SK-N-SH treated with all-trans-retinoic acid at 6 μM for 48 hours (cell line): ENCODE measurements around the gene XNDC1N.

Experiments
- ATAC-seq: fragments of 200-7000 bp; cut with Tn5 transposase; 3 replicates; pipeline ENCODE4 v1.9.1; 2020; ENCODE audit warnings: mild to moderate bottlenecking, moderate library complexity
- ARNTL ChIP-seq: fragments of 450-650 bp; formaldehyde crosslinking; IDR thresholded peaks from 2 replicates; pipeline ENCODE4 v1.5.0; 2020; ENCODE audit warnings: low read depth, mild to moderate bottlenecking, moderate library complexity, borderline replicate concordance
- BACH2 ChIP-seq: fragments of 250-450 bp; sonication (Bioruptor Pico); IDR thresholded peaks from 2 replicates; pipeline ENCODE4 v1.9.0; 2021; ENCODE audit warnings: mild to moderate bottlenecking, borderline replicate concordance
- CSDC2 ChIP-seq: fragments of 250-450 bp; sonication (Bioruptor Pico); IDR thresholded peaks from 2 replicates; pipeline ENCODE4 v1.5.0; 2020; ENCODE audit warnings: mild to moderate bottlenecking, moderate library complexity
- ESRRG ChIP-seq: fragments of 250-450 bp; sonication (Bioruptor Pico); IDR thresholded peaks from 2 replicates; pipeline ENCODE4 v1.6.1; 2021; ENCODE audit warnings: mild to moderate bottlenecking
- GLIS3 ChIP-seq: fragments of 250-450 bp; sonication (Bioruptor Pico); IDR thresholded peaks from 2 replicates; pipeline ENCODE4 v1.5.0; 2020; ENCODE audit warnings: mild to moderate bottlenecking, moderate library complexity
- ISL1 ChIP-seq: fragments of 250-450 bp; sonication (Bioruptor Pico); IDR thresholded peaks from 2 replicates; pipeline ENCODE4 v2.1.2; 2022; ENCODE audit warnings: mild to moderate bottlenecking, moderate library complexity
- OSR1 ChIP-seq: fragments of 250-450 bp; sonication (Bioruptor Pico); IDR thresholded peaks from 2 replicates; pipeline ENCODE4 v1.8.0; 2022; ENCODE audit warnings: moderate library complexity, mild to moderate bottlenecking, inconsistent platforms
- PPARA ChIP-seq: fragments of 250-450 bp; sonication (Bioruptor Pico); IDR thresholded peaks from 2 replicates; pipeline ENCODE4 v1.5.0; 2020; ENCODE audit warnings: mild to moderate bottlenecking, borderline replicate concordance
- RARB ChIP-seq: fragments of 250-450 bp; sonication (Bioruptor Pico); IDR thresholded peaks from 2 replicates; pipeline ENCODE4 v1.8.0; 2021; ENCODE audit warnings: mild to moderate bottlenecking, moderate library complexity
- SNAI2 ChIP-seq: fragments of 250-450 bp; sonication (Bioruptor Pico); IDR thresholded peaks from 2 replicates; pipeline ENCODE4 v1.5.0; 2020; ENCODE audit warnings: mild to moderate bottlenecking, moderate library complexity
- TCF4 ChIP-seq: fragments of 250-450 bp; sonication (Bioruptor Pico); IDR thresholded peaks from 2 replicates; pipeline ENCODE4 v1.8.0; 2021; ENCODE audit warnings: mild to moderate bottlenecking, moderate library complexity, borderline replicate concordance
- TOX ChIP-seq: fragments of 250-450 bp; sonication (Bioruptor Pico); IDR thresholded peaks from 2 replicates; pipeline ENCODE4 v1.8.0; 2021; ENCODE audit warnings: mild to moderate bottlenecking, moderate library complexity, borderline replicate concordance
- ZC3H10 ChIP-seq: fragments of 250-450 bp; sonication (Bioruptor Pico); IDR thresholded peaks from 2 replicates; pipeline ENCODE4 v1.5.1; 2021; ENCODE audit warnings: mild to moderate bottlenecking, moderate library complexity
- ZFP3 ChIP-seq: fragments of 250-450 bp; sonication (Bioruptor Pico); IDR thresholded peaks from 2 replicates; pipeline ENCODE4 v1.5.0; 2020; ENCODE audit warnings: mild to moderate bottlenecking, moderate library complexity
- ZFP30 ChIP-seq: fragments of 450-650 bp; formaldehyde crosslinking; IDR thresholded peaks from 2 replicates; pipeline ENCODE4 v1.5.0; 2022; ENCODE audit warnings: mild to moderate bottlenecking, moderate library complexity
- ZNF565 ChIP-seq: fragments of 450-650 bp; formaldehyde crosslinking; conservative IDR thresholded peaks from 2 replicates; pipeline ENCODE4 v1.5.0; 2020; ENCODE audit warnings: low read depth, mild to moderate bottlenecking, moderate library complexity
- ZNF70 ChIP-seq: fragments of 450-650 bp; formaldehyde crosslinking; IDR thresholded peaks from 2 replicates; pipeline ENCODE4 v1.5.0; 2020; ENCODE audit warnings: mild to moderate bottlenecking, moderate library complexity
- ZNF8 ChIP-seq: fragments of 450-650 bp; formaldehyde crosslinking; IDR thresholded peaks from 2 replicates; pipeline ENCODE4 v1.5.0; 2020; ENCODE audit warnings: mild to moderate bottlenecking, moderate library complexity
- TF ChIP-seq, protein P1 (sequence below): fragments of 250-450 bp; sonication (Bioruptor Pico); IDR thresholded peaks from 2 replicates; pipeline ENCODE4 v1.5.1; 2021; ENCODE audit warnings: mild to moderate bottlenecking, moderate library complexity
- TF ChIP-seq, protein P2 (sequence below): fragments of 250-450 bp; sonication (Bioruptor Pico); IDR thresholded peaks from 2 replicates; pipeline ENCODE4 v1.8.0; 2021; ENCODE audit warnings: low read depth, mild to moderate bottlenecking, moderate library complexity, borderline replicate concordance
- TF ChIP-seq, protein P3 (sequence below): fragments of 250-450 bp; sonication (Bioruptor Pico); IDR thresholded peaks from 2 replicates; pipeline ENCODE4 v1.5.0; 2020; ENCODE audit warnings: mild to moderate bottlenecking, moderate library complexity

XNDC1N gene

DNA sequence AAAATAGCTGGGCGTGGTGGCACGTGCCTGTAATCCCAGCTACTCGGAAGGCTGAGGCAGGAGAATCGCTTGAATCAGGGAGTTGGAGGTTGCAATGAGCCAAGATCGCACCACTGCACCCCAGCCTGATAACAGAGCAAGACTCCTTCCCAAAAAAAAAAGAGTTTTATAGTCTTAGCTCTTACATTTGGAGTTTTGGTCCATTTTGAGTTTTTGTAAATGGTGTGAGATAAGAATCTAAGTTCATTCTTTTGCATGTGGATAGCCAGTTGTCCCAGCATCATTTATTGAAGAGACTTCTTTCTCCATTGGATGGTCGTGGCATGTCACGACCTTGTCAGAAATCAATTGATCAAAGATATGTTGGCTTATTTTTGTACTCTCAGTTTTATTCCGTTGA, 35.1 kb upstream of the XNDC1N start (continued):
- TF ChIP-seq, protein P1, sequence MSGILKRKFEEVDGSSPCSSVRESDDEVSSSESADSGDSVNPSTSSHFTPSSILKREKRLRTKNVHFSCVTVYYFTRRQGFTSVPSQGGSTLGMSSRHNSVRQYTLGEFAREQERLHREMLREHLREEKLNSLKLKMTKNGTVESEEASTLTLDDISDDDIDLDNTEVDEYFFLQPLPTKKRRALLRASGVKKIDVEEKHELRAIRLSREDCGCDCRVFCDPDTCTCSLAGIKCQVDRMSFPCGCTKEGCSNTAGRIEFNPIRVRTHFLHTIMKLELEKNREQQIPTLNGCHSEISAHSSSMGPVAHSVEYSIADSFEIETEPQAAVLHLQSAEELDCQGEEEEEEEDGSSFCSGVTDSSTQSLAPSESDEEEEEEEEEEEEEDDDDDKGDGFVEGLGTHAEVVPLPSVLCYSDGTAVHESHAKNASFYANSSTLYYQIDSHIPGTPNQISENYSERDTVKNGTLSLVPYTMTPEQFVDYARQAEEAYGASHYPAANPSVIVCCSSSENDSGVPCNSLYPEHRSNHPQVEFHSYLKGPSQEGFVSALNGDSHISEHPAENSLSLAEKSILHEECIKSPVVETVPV: no peak
- TF ChIP-seq ZFP3 (CRISPR knock-in tag) (no peak), ZC3H10 (CRISPR knock-in tag) (no peak), GLIS3 (CRISPR knock-in tag) (no peak)

DNA sequence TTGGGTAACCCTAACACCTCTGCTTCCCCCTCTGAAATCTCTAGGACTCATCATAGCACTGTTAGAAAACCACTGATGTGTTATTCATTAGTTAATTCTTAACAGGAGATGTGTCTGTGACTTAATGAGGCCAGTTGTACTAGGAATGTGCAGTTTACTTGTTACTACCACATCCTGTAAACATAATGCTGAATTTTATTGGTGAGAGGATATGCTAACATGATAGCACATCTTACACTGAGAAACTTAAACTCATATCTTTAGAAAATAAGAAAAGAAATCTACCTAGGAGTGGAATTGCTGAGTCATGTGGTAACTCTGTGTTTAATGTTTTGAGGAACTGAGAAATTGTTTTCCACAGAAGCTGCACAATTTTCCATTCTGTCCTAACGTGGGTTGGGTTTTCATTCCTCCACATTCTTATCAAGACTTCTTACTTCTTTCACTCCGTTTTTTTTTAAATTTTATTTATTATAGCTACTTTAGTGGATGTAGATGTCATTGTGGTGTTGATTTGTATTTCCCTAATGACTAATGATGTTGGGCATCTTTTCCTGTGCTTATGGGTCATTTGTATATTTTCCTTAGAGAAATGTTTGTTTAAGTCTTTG, 34.1 kb upstream of the XNDC1N start:
- TF ChIP-seq ZFP3 (CRISPR knock-in tag) (no peak), ZFP30 (CRISPR knock-in tag) (no peak), ZC3H10 (CRISPR knock-in tag) (no peak), ZNF70 (CRISPR knock-in tag) (no peak), ARNTL (CRISPR knock-in tag) (no peak), ZNF565 (CRISPR knock-in tag) (no peak), ZNF8 (CRISPR knock-in tag) (no peak), ISL1 (no peak), GLIS3 (CRISPR knock-in tag) (no peak), PPARA (CRISPR knock-in tag) (no peak), OSR1 (CRISPR knock-in tag) (no peak)
- TF ChIP-seq, protein P2, sequence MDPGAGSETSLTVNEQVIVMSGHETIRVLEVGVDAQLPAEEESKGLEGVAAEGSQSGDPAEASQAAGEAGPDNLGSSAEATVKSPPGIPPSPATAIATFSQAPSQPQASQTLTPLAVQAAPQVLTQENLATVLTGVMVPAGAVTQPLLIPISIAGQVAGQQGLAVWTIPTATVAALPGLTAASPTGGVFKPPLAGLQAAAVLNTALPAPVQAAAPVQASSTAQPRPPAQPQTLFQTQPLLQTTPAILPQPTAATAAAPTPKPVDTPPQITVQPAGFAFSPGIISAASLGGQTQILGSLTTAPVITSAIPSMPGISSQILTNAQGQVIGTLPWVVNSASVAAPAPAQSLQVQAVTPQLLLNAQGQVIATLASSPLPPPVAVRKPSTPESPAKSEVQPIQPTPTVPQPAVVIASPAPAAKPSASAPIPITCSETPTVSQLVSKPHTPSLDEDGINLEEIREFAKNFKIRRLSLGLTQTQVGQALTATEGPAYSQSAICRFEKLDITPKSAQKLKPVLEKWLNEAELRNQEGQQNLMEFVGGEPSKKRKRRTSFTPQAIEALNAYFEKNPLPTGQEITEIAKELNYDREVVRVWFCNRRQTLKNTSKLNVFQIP (CRISPR knock-in tag): no peak
- TF ChIP-seq, protein P3, sequence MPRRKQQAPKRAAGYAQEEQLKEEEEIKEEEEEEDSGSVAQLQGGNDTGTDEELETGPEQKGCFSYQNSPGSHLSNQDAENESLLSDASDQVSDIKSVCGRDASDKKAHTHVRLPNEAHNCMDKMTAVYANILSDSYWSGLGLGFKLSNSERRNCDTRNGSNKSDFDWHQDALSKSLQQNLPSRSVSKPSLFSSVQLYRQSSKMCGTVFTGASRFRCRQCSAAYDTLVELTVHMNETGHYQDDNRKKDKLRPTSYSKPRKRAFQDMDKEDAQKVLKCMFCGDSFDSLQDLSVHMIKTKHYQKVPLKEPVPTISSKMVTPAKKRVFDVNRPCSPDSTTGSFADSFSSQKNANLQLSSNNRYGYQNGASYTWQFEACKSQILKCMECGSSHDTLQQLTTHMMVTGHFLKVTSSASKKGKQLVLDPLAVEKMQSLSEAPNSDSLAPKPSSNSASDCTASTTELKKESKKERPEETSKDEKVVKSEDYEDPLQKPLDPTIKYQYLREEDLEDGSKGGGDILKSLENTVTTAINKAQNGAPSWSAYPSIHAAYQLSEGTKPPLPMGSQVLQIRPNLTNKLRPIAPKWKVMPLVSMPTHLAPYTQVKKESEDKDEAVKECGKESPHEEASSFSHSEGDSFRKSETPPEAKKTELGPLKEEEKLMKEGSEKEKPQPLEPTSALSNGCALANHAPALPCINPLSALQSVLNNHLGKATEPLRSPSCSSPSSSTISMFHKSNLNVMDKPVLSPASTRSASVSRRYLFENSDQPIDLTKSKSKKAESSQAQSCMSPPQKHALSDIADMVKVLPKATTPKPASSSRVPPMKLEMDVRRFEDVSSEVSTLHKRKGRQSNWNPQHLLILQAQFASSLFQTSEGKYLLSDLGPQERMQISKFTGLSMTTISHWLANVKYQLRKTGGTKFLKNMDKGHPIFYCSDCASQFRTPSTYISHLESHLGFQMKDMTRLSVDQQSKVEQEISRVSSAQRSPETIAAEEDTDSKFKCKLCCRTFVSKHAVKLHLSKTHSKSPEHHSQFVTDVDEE (CRISPR knock-in tag): no peak
- TF ChIP-seq, protein P1: no peak
- ATAC-seq: no peak

DNA sequence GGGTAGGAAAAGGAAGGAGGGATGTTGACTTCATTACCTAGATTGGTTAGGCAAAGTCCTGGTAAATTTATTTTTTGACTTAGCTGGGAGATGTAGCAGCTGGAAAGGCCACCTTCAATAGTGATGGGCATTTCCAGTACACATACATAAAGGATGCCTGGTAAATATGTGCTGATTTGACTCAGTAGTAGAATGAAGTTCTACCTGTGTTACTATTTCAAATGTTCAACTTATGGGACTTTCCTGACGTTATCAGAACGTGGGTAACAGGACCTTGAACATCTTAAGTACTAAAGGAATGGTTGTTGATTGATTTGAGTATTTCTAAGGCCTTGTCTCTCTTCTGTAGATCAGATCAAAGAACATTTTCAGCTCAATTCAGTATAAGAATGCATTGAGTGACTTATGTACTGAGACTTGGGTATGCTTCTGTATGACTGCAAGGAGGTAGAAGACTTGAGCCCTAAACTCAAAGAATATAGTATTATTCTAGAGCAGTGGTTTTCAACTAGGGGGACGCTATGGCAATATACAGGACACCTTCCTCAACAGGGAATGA, 27.6 kb upstream of the XNDC1N start:
- TF ChIP-seq, protein P1: no peak
- TF ChIP-seq ZNF8 (CRISPR knock-in tag): no peak
- TF ChIP-seq, protein P3 (CRISPR knock-in tag): no peak
- TF ChIP-seq TCF4 (CRISPR knock-in tag): no peak
- TF ChIP-seq RARB (CRISPR knock-in tag): no peak
- TF ChIP-seq, protein P2 (CRISPR knock-in tag): no peak
- TF ChIP-seq GLIS3 (CRISPR knock-in tag): no peak
- no peak for TF ChIP-seq SNAI2
- no peak for TF ChIP-seq ZFP30 (CRISPR knock-in tag)
- no peak for TF ChIP-seq CSDC2 (CRISPR knock-in tag)
- no peak for TF ChIP-seq BACH2 (CRISPR knock-in tag)
- TF ChIP-seq OSR1 (CRISPR knock-in tag): no peak
- TF ChIP-seq ZFP3 (CRISPR knock-in tag): no peak
- no peak for TF ChIP-seq ARNTL (CRISPR knock-in tag)
- no peak for TF ChIP-seq TOX (CRISPR knock-in tag)
- TF ChIP-seq ZC3H10 (CRISPR knock-in tag): no peak
- no peak for TF ChIP-seq ZNF565 (CRISPR knock-in tag)
- TF ChIP-seq PPARA (CRISPR knock-in tag): no peak
- TF ChIP-seq ISL1: no peak
- no peak for TF ChIP-seq ESRRG (CRISPR knock-in tag)
- ATAC-seq: no peak
